GM18507 (cell line): Measurements from ENCODE around the gene CCR7.
"Not testable (repeated sequence)": the region's sequence is repeated elsewhere in the genome, so short reads cannot be mapped to it uniquely, and the experiment has no call there.

Source experiments
- DNase-seq: peaks from one replicate; pipeline ENCODE4 v3.0.0; 2011; ENCODE audit warnings: low read depth; ENCODE audit not compliant: insufficient read length; ENCODE audit errors: extremely low spot score
- FAIRE-seq: peaks from 2 replicates; lab custom pipeline; 2011; peaks lifted over from hg19 to GRCh38; lab: Jason Lieb, UNC

Gene CCR7

GRCh38 chr17:40552806-40553693 is 12.2 kb downstream of the CCR7 start:
- DNase-seq (no peak), FAIRE-seq (no peak)

- FAIRE-seq (no peak), DNase-seq (no peak)
Measured at GRCh38 chr17:40551879-40552768, 13.1 kb downstream of the CCR7 start.

DNA sequence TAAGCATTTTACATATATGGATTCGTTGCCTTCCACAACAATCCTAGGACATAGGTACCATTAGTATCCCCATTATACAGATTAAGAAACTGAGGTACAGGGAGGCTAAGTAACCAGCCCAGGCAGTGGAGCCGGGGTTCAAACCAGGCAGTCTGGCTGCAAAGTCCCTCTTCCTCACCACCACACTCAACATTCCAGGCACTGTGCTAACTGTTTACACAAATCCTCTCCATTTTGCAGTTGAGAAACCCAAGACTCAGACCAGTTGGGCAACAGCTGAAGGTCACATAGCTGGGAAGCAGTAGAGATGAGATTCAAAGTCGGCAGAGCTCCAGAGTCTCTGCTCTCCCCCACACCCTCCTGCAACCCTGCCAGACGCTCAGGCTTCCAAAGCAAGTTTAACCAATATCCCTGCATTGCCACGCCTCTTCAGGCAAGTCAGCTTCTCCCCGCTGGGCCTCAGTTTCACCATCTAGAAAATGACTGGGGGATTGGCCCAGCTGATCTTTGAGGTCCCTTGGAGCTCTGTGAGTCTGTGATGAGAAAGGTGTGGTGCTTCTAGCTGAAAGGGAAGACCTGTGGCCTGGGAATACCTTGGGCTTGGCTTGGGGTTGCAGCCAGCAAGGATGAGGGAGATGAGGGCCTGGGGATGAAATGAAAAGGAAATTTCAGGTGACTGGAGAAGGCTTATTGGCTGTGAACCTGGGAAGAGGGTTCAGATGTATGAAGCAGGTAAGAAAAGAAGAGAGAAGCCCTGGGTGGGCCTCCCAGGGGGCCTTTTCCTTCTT is 14.0 kb downstream of the CCR7 start:
- DNase-seq (no peak), FAIRE-seq (no peak)

- DNase-seq (no peak), FAIRE-seq (no peak)
Measured at GRCh38 chr17:40550608-40551007, 14.7 kb downstream of the CCR7 start.

DNA sequence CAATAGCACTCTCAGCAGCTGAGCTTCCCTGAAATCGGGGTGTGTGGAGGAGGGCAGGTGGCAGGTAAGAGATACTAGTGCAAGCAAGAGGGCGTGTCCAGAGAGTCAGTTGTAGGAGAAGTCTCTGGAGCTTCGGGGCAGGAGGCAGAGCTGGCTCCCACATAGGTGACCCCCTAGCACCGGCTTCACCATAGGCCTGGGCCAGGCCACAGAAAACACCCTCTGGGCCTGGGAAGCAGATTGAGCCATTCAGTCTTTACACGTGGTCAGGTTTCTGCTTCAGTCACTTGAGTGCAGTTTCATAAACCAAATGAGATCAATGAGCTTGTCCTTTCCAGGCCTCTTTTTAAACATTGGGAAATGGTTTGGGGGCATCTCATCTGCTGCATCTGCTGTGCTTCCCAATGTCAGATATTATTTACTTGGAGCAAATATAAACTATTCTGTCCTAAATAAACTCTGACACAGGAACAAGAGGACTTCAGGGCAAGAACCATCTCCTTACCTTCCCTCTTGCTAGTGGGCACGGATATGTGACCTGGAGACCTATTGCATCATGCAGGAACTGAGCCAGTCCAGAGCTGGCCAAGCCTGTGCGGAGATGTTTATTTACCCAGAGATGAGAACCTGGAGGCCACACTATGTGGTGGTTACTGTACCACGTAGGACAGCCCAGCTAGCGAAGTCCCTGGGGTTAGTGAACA is 16.1 kb downstream of the CCR7 start:
- FAIRE-seq (no peak), DNase-seq (no peak)

DNA sequence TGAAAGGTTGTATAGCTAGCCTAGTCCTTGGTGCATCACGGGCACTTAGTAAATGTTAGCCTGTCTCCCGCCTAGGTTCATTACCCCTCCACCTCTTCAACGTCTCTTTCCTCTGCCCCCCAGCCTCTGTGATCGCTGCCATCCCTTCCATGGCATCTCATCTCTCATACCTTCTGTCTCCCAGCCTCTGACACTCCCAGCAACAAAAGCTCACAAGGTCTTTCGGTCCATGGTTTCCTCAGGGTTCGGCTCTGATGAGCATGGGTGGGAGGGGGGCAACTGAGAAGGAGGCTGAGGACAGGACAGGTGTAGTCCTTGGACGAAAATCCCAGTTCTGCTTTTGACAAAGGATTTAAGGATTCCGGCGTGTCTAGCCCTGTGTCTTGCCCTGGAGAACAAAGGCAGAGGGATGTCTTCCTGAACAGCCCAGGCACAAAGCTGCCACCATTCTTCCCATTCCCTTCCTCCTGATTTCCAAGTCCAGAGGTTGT is 16.7 kb downstream of the CCR7 start:
- DNase-seq = no peak
- no peak for FAIRE-seq

- DNase-seq = no peak
- FAIRE-seq = no peak
Measured at GRCh38 chr17:40547785-40548478, 17.3 kb downstream of the CCR7 start.

DNA sequence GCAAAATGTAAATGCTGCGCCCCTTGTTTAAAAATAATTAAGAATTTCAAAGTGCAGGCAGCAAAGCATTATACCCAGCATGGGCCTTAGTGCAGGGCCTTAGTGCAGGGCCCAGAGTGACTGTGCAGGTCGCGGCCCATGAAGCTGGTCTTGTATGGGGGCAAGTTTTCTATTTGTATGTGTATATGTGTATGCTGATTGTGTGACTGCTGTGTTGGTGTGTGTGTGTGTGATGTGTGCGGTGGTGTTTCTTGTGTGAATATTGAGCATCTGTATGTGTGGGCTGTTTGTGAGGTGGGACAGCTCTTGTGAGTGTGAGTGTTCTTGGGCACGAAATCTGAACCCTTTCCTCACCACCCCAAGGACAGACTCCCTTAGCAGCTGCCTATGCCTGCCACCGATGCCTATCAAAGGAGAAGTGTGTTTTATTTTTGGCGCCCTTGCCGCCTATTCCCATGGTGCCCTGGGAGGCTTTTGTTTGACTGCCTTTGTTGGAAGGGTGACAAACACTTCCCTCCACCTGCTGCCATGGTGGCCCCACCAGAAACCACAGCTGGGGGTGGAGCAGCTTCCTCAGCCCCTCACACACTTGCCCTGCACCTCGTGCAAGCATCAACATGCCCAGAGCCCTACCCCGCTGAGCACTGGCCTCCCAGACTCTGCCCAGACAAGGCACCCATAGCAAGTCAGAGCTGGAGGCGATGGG is 18.0 kb downstream of the CCR7 start:
- FAIRE-seq = peak; percentile 31

GRCh38 chr17:40546497-40546896 is 18.8 kb downstream of the CCR7 start:
- not testable (repeated sequence) for DNase-seq, FAIRE-seq

More for the DNA sequence above, 18.0 kb downstream of the CCR7 start:
- no peak for DNase-seq

GRCh38 chr17:40545660-40546059 is 19.6 kb downstream of the CCR7 start:
- DNase-seq (no peak), FAIRE-seq (no peak)

GRCh38 chr17:40542558-40543411 is 22.5 kb downstream of the CCR7 start:
- DNase-seq = no peak
- peak; percentile 74 for FAIRE-seq

DNA sequence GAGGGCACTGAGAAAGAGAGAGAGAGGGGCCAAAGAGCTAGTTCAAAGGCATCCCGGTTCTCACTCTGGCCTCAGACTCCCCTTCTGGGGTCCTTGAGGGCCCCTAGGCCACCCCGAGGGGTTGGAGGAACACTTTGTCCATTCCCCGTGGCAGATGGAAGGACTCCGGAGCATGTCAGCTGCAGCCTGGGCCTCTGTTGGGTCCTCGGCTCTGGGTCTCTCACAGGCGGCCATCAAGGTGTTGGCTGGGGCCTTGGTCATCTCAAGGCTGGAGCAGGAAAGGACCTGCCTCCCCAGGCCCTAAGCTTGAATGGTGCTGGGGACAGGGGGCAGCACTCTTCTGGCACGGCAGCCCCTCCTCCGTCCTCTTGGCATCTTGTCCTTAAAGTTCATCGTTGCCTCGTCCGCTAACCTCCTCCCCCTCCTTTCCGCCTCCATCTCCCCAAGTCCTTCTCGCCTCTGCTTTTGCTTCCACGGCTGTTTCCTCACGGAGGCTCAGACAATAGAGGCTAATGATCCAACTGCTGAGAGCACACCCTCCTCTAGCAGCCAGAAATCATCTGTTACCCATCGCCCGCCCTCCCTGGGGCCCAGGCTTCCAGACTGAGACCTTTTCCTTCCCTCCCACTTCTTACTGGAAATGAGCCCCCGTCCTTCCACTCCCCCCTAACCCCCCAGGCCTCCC is 23.3 kb downstream of the CCR7 start:
- DNase-seq = no peak
- FAIRE-seq = no peak

- FAIRE-seq (peak; percentile 24), DNase-seq (no peak)
Measured at GRCh38 chr17:40541060-40541872, 24.0 kb downstream of the CCR7 start.

DNA sequence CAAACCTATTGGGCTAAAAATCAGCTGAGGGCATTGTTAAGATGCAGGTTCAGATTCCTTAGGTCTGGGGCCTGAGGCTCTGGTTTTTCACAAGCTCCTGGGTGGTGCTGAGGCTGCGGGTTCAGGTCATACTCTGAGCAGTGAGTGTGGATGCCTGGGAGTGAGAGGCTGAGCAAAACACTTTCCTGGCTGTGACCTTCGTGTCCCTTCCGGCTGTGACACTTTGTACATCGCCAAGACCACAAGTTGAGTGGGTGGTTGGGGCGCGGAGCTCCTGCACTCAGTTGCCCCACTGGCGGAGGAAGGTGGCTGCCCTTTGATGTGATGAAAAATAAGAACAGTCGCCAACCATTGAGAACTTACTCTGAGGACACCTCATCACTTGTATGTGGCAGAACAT is 24.8 kb downstream of the CCR7 start:
- FAIRE-seq (no peak), DNase-seq (no peak)

GRCh38 chr17:40539711-40540411 is 25.4 kb downstream of the CCR7 start:
- FAIRE-seq (no peak), DNase-seq (no peak)
